GM23338 (cell line): ENCODE results near the gene FHOD1. TPM values are rescaled to one million over a fixed set of nuclear protein-coding genes. Genes with fewer than 3 reads are reported as not detected.

Experiments
- CREB1 ChIP-seq: fragments of 250-450 bp; sonication (Bioruptor Pico); IDR thresholded peaks from 2 replicates; pipeline ENCODE4 v1.5.0; 2020; ENCODE audit warnings: low read depth, mild to moderate bottlenecking, moderate library complexity
- EZH2phosphoT487 ChIP-seq: fragments of 200-600 bp; sonication (generic); IDR thresholded peaks from one replicate; pipeline ENCODE4 v1.8.1; 2018; ENCODE audit warnings: antibody characterized with exemption; ENCODE audit not compliant: unreplicated experiment
- JUNB ChIP-seq: IDR thresholded peaks from one replicate; pipeline ENCODE4 v1.6.1; 2016; ENCODE audit warnings: antibody characterized with exemption; ENCODE audit not compliant: unreplicated experiment
- NANOG ChIP-seq: IDR thresholded peaks from 2 replicates; pipeline ENCODE4 v1.6.1; 2016; ENCODE audit warnings: antibody characterized with exemption, borderline replicate concordance
- POLR2AphosphoS5 ChIP-seq: IDR thresholded peaks from 2 replicates; pipeline ENCODE4 v1.6.1; 2016; ENCODE audit warnings: antibody characterized with exemption, low read depth
- ZNF462 ChIP-seq: fragments of 250-450 bp; sonication (Bioruptor Pico); IDR thresholded peaks from 2 replicates; pipeline ENCODE4 v1.5.0; 2020; ENCODE audit warnings: mild to moderate bottlenecking, moderate library complexity
- polyA plus RNA-seq: library from polyadenylated mRNA; unstranded; fragments of >200 nt; fragmentation: Nextera tagmentation; extraction: Ambion mirVana; gene quantifications from 2 replicates; pipeline ENCODE4 v1.2.1, GENCODE V29; 2016
- total RNA-seq: library from RNA; depleted of rRNA; stranded (reverse); fragments of >200 nt; shearing (Covaris generic); gene quantifications from 2 replicates; pipeline ENCODE4 v1.2.3, GENCODE V29; 2014
- TF ChIP-seq, protein P1 (sequence below): IDR thresholded peaks from one replicate; pipeline ENCODE4 v1.6.1; 2018; ENCODE audit warnings: antibody characterized with exemption; ENCODE audit not compliant: unreplicated experiment

The FHOD1 gene
- total and polyA plus RNA-seq, 2 experiments from 2014 or later: 26.2 to 52.7 TPM

- TF ChIP-seq ZNF462 (CRISPR knock-in tag): no peak
- no peak for TF ChIP-seq NANOG
- TF ChIP-seq, protein P1, sequence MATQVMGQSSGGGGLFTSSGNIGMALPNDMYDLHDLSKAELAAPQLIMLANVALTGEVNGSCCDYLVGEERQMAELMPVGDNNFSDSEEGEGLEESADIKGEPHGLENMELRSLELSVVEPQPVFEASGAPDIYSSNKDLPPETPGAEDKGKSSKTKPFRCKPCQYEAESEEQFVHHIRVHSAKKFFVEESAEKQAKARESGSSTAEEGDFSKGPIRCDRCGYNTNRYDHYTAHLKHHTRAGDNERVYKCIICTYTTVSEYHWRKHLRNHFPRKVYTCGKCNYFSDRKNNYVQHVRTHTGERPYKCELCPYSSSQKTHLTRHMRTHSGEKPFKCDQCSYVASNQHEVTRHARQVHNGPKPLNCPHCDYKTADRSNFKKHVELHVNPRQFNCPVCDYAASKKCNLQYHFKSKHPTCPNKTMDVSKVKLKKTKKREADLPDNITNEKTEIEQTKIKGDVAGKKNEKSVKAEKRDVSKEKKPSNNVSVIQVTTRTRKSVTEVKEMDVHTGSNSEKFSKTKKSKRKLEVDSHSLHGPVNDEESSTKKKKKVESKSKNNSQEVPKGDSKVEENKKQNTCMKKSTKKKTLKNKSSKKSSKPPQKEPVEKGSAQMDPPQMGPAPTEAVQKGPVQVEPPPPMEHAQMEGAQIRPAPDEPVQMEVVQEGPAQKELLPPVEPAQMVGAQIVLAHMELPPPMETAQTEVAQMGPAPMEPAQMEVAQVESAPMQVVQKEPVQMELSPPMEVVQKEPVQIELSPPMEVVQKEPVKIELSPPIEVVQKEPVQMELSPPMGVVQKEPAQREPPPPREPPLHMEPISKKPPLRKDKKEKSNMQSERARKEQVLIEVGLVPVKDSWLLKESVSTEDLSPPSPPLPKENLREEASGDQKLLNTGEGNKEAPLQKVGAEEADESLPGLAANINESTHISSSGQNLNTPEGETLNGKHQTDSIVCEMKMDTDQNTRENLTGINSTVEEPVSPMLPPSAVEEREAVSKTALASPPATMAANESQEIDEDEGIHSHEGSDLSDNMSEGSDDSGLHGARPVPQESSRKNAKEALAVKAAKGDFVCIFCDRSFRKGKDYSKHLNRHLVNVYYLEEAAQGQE: no peak
- TF ChIP-seq JUNB: no peak
- TF ChIP-seq EZH2phosphoT487: no peak
- no peak for TF ChIP-seq CREB1 (CRISPR knock-in tag)
- no peak for TF ChIP-seq POLR2AphosphoS5
Measured at GRCh38 chr16:67192781-67193361, 54.4 kb downstream of the FHOD1 start (continued).
